C1 segment of cervical spinal cord (tissue), 14 donors: ENCODE measurements around the gene ACTR3.
A peak's percentile ranks its signal among the peaks of the same experiment; 100 is the strongest.

Experiments used
- DNase-seq, 14 donors: peaks; one replicate each; lab custom pipeline; 2025; lab: John Stamatoyannopoulos, UW

ACTR3 gene

GRCh38 chr2:113965644-113966043 lies 75.8 kb downstream of the ACTR3 start:
- no peak for DNase-seq

GRCh38 chr2:113966171-113966570 lies 76.3 kb downstream of the ACTR3 start:
- no peak for DNase-seq

- no peak for DNase-seq
These were observed 76.9 kb downstream of the ACTR3 start for GRCh38 chr2:113966832-113967231.

- DNase-seq, result no peak
These were observed 77.4 kb downstream of the ACTR3 start for GRCh38 chr2:113967272-113967671.

- DNase-seq, result no peak
These were observed 82.9 kb downstream of the ACTR3 start for GRCh38 chr2:113972766-113973165.

- DNase-seq, result peak in 1 of 14 donors; percentile 4
These were observed 83.9 kb downstream of the ACTR3 start for GRCh38 chr2:113973810-113974209.

GRCh38 chr2:113974727-113975126 lies 84.8 kb downstream of the ACTR3 start:
- DNase-seq, result peak in 1 of 14 donors; percentile 22

- DNase-seq, result no peak
These were observed 86.5 kb downstream of the ACTR3 start for GRCh38 chr2:113976277-113976928.

- DNase-seq, result no peak
These were observed 87.3 kb downstream of the ACTR3 start for GRCh38 chr2:113977060-113977659.

- DNase-seq, result no peak
These were observed 88.0 kb downstream of the ACTR3 start for GRCh38 chr2:113977660-113978523.

GRCh38 chr2:113978524-113979190 lies 88.8 kb downstream of the ACTR3 start:
- DNase-seq, result no peak

GRCh38 chr2:113979191-113980128 lies 89.6 kb downstream of the ACTR3 start:
- DNase-seq, result no peak

GRCh38 chr2:113980946-113981345 lies 91.1 kb downstream of the ACTR3 start:
- no peak for DNase-seq

GRCh38 chr2:113981404-113982134 lies 91.7 kb downstream of the ACTR3 start:
- DNase-seq, result no peak

- no peak for DNase-seq
These were observed 95.9 kb downstream of the ACTR3 start for GRCh38 chr2:113985554-113986397.

GRCh38 chr2:113986762-113987290 lies 96.9 kb downstream of the ACTR3 start:
- DNase-seq, result no peak

- DNase-seq, result no peak
These were observed 102.2 kb downstream of the ACTR3 start for GRCh38 chr2:113992090-113992489.

- no peak for DNase-seq
These were observed 107.0 kb downstream of the ACTR3 start for GRCh38 chr2:113996671-113997594.
